H1 (cell line): ENCODE measurements around the gene CBL. TPM values are rescaled to one million over a fixed set of nuclear protein-coding genes. Genes with fewer than 3 reads are reported as not detected.

ENCODE experiments used
- CTCF ChIA-PET: fragments of 300-600 bp; sonication (Branson Sonifier 250); formaldehyde crosslinking; loops from one replicate; lab custom pipeline; 2021; ENCODE audit not compliant: partially characterized antibody; lab: Charles Lee
- POLR2A ChIA-PET: fragments of 300-600 bp; sonication (Branson Sonifier 250); formaldehyde crosslinking; loops from one replicate; lab custom pipeline; 2021; ENCODE audit warnings: inconsistent platforms; ENCODE audit not compliant: partially characterized antibody; lab: Charles Lee
- DNase-seq, 2 experiments: peaks; one replicate each; pipeline versions ENCODE4 v3.0.0 to v3.0.0-alpha.2; 2010 to 2022; ENCODE audit warnings: low spot score in 2 of 2, low read depth in 1 of 2, mixed read lengths in 1 of 2
- FAIRE-seq: peaks from 2 replicates; lab custom pipeline; 2011; peaks lifted over from hg19 to GRCh38; lab: Jason Lieb, UNC
- H2AFZ ChIP-seq: 2 replicates; pipeline ENCODE4 v1.8.1; 2012; ENCODE audit warnings: low read length, inconsistent platforms
- H2AK5ac ChIP-seq: 2 replicates; pipeline ENCODE4 v1.6.1; 2013; ENCODE audit warnings: low read depth, low read length
- H2BK120ac ChIP-seq: replicated peaks from 2 replicates; pipeline ENCODE3; 2013; ENCODE audit warnings: low read depth, low read length, inconsistent platforms
- H2BK12ac ChIP-seq: 2 replicates; pipeline ENCODE4 v1.6.1; 2013; ENCODE audit warnings: low read depth, low read length
- H2BK15ac ChIP-seq: 2 replicates; pipeline ENCODE4 v1.6.1; 2013; ENCODE audit warnings: low read length
- H2BK20ac ChIP-seq: 2 replicates; pipeline ENCODE4 v1.6.1; 2013; ENCODE audit warnings: low read length
- H2BK5ac ChIP-seq: 2 replicates; pipeline ENCODE4 v1.6.1; 2013; ENCODE audit warnings: low read depth, low read length
- H3K14ac ChIP-seq: 2 replicates; pipeline ENCODE4 v1.6.1; 2013; ENCODE audit warnings: inconsistent platforms; ENCODE audit not compliant: insufficient read length
- H3K18ac ChIP-seq: 2 replicates; pipeline ENCODE4 v1.6.1; 2013; ENCODE audit warnings: low read length; ENCODE audit errors: extremely low read depth
- H3K23ac ChIP-seq: 2 replicates; pipeline ENCODE4 v1.6.1; 2013; ENCODE audit warnings: inconsistent platforms; ENCODE audit not compliant: insufficient read length
- H3K23me2 ChIP-seq: 2 replicates; pipeline ENCODE4 v1.6.1; 2013; ENCODE audit warnings: low read depth, low read length
- H3K27ac ChIP-seq: 2 replicates; pipeline ENCODE4 v1.6.1; 2011; ENCODE audit warnings: low read depth, low read length, inconsistent platforms
- H3K27me3 ChIP-seq, 4 experiments: replicated peaks in 1 of 4; 1 replicate in 1 of 4; 2 replicates in 3 of 4; pipeline versions ENCODE4 v1.6.1 to v1.8.1; 2011 to 2013; ENCODE audit warnings: low read length in 3 of 4, mild to moderate bottlenecking in 3 of 4, inconsistent platforms in 2 of 4, mixed read lengths in 2 of 4, moderate library complexity in 1 of 4; ENCODE audit not compliant: control insufficient read depth in 3 of 4, insufficient read depth in 3 of 4; ENCODE audit errors: extremely low read depth in 1 of 4
- H3K36me3 ChIP-seq, 4 experiments: 2 replicates each; pipeline versions ENCODE4 v1.6.1 to v1.8.1; 2011 to 2013; ENCODE audit warnings: mild to moderate bottlenecking in 4 of 4, low read length in 3 of 4, moderate library complexity in 2 of 4, control low read depth in 1 of 4, inconsistent platforms in 1 of 4; ENCODE audit not compliant: insufficient read depth in 4 of 4, control insufficient read depth in 2 of 4
- H3K4ac ChIP-seq: replicated peaks from 2 replicates; pipeline ENCODE3; 2013; ENCODE audit warnings: low read length, low read depth, mixed read lengths, inconsistent platforms; ENCODE audit not compliant: insufficient read length
- H3K4me1 ChIP-seq, 4 experiments: replicated peaks in 1 of 4; 1 replicate in 1 of 4; 2 replicates in 3 of 4; pipeline versions ENCODE4 v1.6.1 to v1.8.1; 2011 to 2013; ENCODE audit warnings: low read length in 3 of 4, inconsistent platforms in 2 of 4, mixed read lengths in 1 of 4; ENCODE audit not compliant: insufficient read depth in 4 of 4, control insufficient read depth in 3 of 4
- H3K4me2 ChIP-seq, 2 experiments: 2 replicates each; pipeline versions ENCODE4 v1.6.1 to v1.8.1; 2011 to 2013; ENCODE audit warnings: low read depth in 2 of 2, low read length in 2 of 2, control low read depth in 1 of 2, inconsistent platforms in 1 of 2, mild to moderate bottlenecking in 1 of 2; ENCODE audit not compliant: insufficient read depth in 1 of 2
- H3K4me3 ChIP-seq, 4 experiments: fragments of 200-600, 300-600 bp in 1 of 4; sonication (generic), shearing (Covaris generic), sonication (Bioruptor Twin) in 1 of 4; 2 replicates each; pipeline versions ENCODE4 v1.5.1 to v1.8.1; 2011 to 2016; ENCODE audit warnings: low read length in 4 of 4, low read depth in 3 of 4, control low read depth in 2 of 4, inconsistent platforms in 2 of 4, mild to moderate bottlenecking in 2 of 4, mixed read lengths in 1 of 4, moderate library complexity in 1 of 4; ENCODE audit not compliant: insufficient read depth in 2 of 4; ENCODE audit errors: extremely low read depth in 1 of 4
- H3K56ac ChIP-seq: replicated peaks from 2 replicates; pipeline ENCODE3; 2013; ENCODE audit warnings: low read depth, mild to moderate bottlenecking, mixed read lengths, low read length, inconsistent platforms; ENCODE audit not compliant: insufficient read length
- H3K79me1 ChIP-seq: 2 replicates; pipeline ENCODE4 v1.6.1; 2013; ENCODE audit warnings: low read depth, low read length, control low read depth
- H3K79me2 ChIP-seq, 2 experiments: 2 replicates each; pipeline versions ENCODE4 v1.6.1 to v1.8.1; 2012 to 2013; ENCODE audit warnings: low read length in 2 of 2, mild to moderate bottlenecking in 2 of 2, inconsistent platforms in 1 of 2; ENCODE audit not compliant: insufficient read depth in 2 of 2, control insufficient read depth in 1 of 2
- H3K9ac ChIP-seq, 4 experiments: replicated peaks in 1 of 4; 1 replicate in 1 of 4; 2 replicates in 3 of 4; pipeline versions ENCODE4 v1.6.1 to v1.8.1; 2011 to 2013; ENCODE audit warnings: low read depth in 3 of 4, low read length in 3 of 4, control low read depth in 2 of 4, mild to moderate bottlenecking in 2 of 4, moderate library complexity in 2 of 4, inconsistent platforms in 1 of 4; ENCODE audit errors: extremely low read depth in 1 of 4
- H3K9me3 ChIP-seq, 2 experiments: 2 replicates each; pipeline versions ENCODE4 v1.6.1 to v1.8.1; 2012 to 2013; ENCODE audit warnings: mild to moderate bottlenecking in 2 of 2, moderate library complexity in 2 of 2, control low read depth in 1 of 2, inconsistent platforms in 1 of 2, low read depth in 1 of 2, low read length in 1 of 2, mixed read lengths in 1 of 2; ENCODE audit not compliant: insufficient read depth in 2 of 2
- H4K20me1 ChIP-seq, 2 experiments: replicated peaks in 1 of 2; 2 replicates each; pipeline versions ENCODE3 to v1.8.1; 2011 to 2013; ENCODE audit warnings: inconsistent platforms in 2 of 2, low read length in 2 of 2, mild to moderate bottlenecking in 1 of 2; ENCODE audit not compliant: insufficient read depth in 2 of 2, control insufficient read depth in 1 of 2
- H4K5ac ChIP-seq: 2 replicates; pipeline ENCODE4 v1.6.1; 2013; ENCODE audit warnings: low read length, low read depth, mixed read lengths, inconsistent platforms; ENCODE audit not compliant: insufficient read length
- H4K8ac ChIP-seq: 2 replicates; pipeline ENCODE4 v1.8.0; 2013; ENCODE audit warnings: mild to moderate bottlenecking, moderate library complexity, low read length, inconsistent platforms; ENCODE audit not compliant: insufficient read depth; ENCODE audit errors: extremely low read depth
- H4K91ac ChIP-seq: replicated peaks from 2 replicates; pipeline ENCODE3; 2013; ENCODE audit warnings: low read length, mixed read lengths, inconsistent platforms; ENCODE audit not compliant: insufficient read length
- BCL11A ChIP-seq, 2 experiments: IDR thresholded peaks; one replicate each; pipeline ENCODE4 v1.6.1; 2011; ENCODE audit warnings: low read depth in 2 of 2, low read length in 2 of 2, mild to moderate bottlenecking in 2 of 2
- CEBPB ChIP-seq: IDR thresholded peaks from 2 replicates; pipeline ENCODE4 v1.6.1; 2012; ENCODE audit warnings: low read depth, low read length
- MAFK ChIP-seq: IDR thresholded peaks from 2 replicates; pipeline ENCODE4 v1.6.1; 2012; ENCODE audit warnings: low read depth, mild to moderate bottlenecking, improper control_type of control experiment, low read length
- WGBS, 2 experiments: shearing (Covaris generic) in 1 of 2; methylation state at CpG; one replicate each; pipeline versions ENCODE4 v1.1.6 to v1.1.7; 2013 to 2015; ENCODE audit warnings: low lambda C conversion rate in 2 of 2, mixed read lengths in 2 of 2, inconsistent platforms in 1 of 2, low coverage in 1 of 2, missing lambda C conversion rate in 1 of 2; ENCODE audit not compliant: insufficient replicate concordance in 2 of 2, insufficient coverage in 1 of 2, insufficient read length in 1 of 2; ENCODE audit errors: extremely low coverage in 1 of 2, missing lambda C conversion rate in 1 of 2; 5-methylcytosine and 5-hydroxymethylcytosine counted together
- polyA plus RNA-seq, 7 experiments: library from polyadenylated mRNA; depleted of rRNA in 3 of 7; stranded (reverse) in 5 of 7; unstranded in 2 of 7; fragments of >200 nt in 5 of 7; fragments of 200-250 nt in 2 of 7; gene quantifications; 1 replicate in 5 of 7; 2 replicates in 1 of 7; 4 replicates in 1 of 7; pipeline versions ENCODE4 v1.2.1 to v1.2.3, GENCODE V29; 2011 to 2013; ENCODE audit warnings: missing spikeins in 2 of 7, mixed read lengths in 2 of 7
- total RNA-seq: library from RNA; stranded (reverse); fragmentation: NEBNext Ultra II Directional; extraction: Animal tissue kit (Norgen Biotek cat#: 25700); gene quantifications from 2 replicates; pipeline ENCODE4 v1.2.1, GENCODE V29; 2021
- TF ChIP-seq, protein P1 (sequence below): IDR thresholded peaks from 2 replicates; pipeline ENCODE4 v1.6.1; 2012; ENCODE audit warnings: inconsistent platforms

The CBL gene
- total and polyA plus RNA-seq, 2 of the 8 experiments (the other 6 are each of a cell fraction or from before 2014, with no cell fraction given) = 23.1 to 57.8 TPM

DNA sequence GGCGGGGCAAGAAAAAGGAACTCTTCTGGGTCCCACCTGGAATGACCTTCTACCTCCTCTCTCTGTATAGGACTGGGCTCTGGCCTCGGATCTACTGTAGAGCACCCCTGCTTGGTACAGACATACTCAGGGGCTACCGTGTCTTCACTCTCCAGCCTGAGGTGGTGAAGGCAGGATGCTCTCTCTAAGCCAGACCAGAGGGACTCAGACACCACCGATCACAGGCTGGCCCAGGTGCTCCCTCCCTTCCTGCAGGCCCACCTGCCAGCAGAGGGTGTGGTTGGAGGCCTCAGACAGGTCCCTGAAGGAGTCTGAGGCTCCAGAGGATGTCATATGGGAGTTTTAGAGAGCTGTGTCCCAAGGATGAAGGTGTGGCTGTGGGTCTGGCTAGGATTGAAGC is 16.7 kb upstream of the CBL start:
- H4K8ac ChIP-seq = no peak overlapping the region
- DNase-seq = no peak
- no peaks in the 10 kb centered on the region for H3K23me2 ChIP-seq
- H2BK15ac ChIP-seq = no peak overlapping the region
- H3K14ac ChIP-seq = no peak overlapping the region
- H4K20me1 ChIP-seq = no peaks in the 10 kb centered on the region
- no peaks in the 10 kb centered on the region for H3K27me3 ChIP-seq
- no peaks in the 10 kb centered on the region for H3K79me2 ChIP-seq
- H3K4me3 ChIP-seq = no peak overlapping the region
- H2AK5ac ChIP-seq = no peak overlapping the region
- H2BK5ac ChIP-seq = no peak overlapping the region
- H2BK20ac ChIP-seq = no peak overlapping the region
- no peak for TF ChIP-seq CEBPB
- TF ChIP-seq BCL11A (IDR thresholded peaks at IDR 0.05; ENCODE audit: low read depth in 2 of 2, low read length in 2 of 2) = no peak
- no peak for TF ChIP-seq MAFK
- TF ChIP-seq, protein P1, sequence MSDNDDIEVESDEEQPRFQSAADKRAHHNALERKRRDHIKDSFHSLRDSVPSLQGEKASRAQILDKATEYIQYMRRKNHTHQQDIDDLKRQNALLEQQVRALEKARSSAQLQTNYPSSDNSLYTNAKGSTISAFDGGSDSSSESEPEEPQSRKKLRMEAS = no peak
- TF ChIP-seq, all 59 proteins: peak for 0
- Histone ChIP-seq H3K9me3 (no peaks in the 10 kb centered on the region), H3K36me3 (no peaks in the 10 kb centered on the region), H4K5ac (no peak overlapping the region), H3K27ac (no peak overlapping the region), H4K91ac (no peak overlapping the region), H2BK120ac (no peak overlapping the region), H2BK12ac (no peak overlapping the region), H3K18ac (no peak overlapping the region), H3K9ac (no peak overlapping the region), H3K4me2 (no peak overlapping the region), H3K4me1 (no peaks in the 10 kb centered on the region; a peak in 1 of 7 replicates), H2AFZ (no peak overlapping the region), H3K56ac (no peak overlapping the region), H3K79me1 (no peaks in the 10 kb centered on the region), H3K23ac (no peak overlapping the region), H3K4ac (no peak overlapping the region)
- POLR2A ChIA-PET = interaction anchor here (0.9 to 1.7 kb wide), 2 partner anchors 9 to 15 kb away, joined by 3 to 4 read pairs; no protein-coding TSS in a partner anchor
- FAIRE-seq = no peak
- CTCF ChIA-PET = interaction anchor here (0.9 to 20.1 kb wide), 8 partner anchors 10 to 149 kb away, joined by 3 to 367 read pairs (median 5); partner anchors contain the start of genes ABCG4, CBL and NLRX1
- WGBS, 2 experiments = 85% methylated on average over 4 of the region's 4 CpGs; no CpG with 5 or more reads in 1 of the 2 experiments
